ENCODE measurements around the gene PCBP2.

Gene PCBP2

DNA sequence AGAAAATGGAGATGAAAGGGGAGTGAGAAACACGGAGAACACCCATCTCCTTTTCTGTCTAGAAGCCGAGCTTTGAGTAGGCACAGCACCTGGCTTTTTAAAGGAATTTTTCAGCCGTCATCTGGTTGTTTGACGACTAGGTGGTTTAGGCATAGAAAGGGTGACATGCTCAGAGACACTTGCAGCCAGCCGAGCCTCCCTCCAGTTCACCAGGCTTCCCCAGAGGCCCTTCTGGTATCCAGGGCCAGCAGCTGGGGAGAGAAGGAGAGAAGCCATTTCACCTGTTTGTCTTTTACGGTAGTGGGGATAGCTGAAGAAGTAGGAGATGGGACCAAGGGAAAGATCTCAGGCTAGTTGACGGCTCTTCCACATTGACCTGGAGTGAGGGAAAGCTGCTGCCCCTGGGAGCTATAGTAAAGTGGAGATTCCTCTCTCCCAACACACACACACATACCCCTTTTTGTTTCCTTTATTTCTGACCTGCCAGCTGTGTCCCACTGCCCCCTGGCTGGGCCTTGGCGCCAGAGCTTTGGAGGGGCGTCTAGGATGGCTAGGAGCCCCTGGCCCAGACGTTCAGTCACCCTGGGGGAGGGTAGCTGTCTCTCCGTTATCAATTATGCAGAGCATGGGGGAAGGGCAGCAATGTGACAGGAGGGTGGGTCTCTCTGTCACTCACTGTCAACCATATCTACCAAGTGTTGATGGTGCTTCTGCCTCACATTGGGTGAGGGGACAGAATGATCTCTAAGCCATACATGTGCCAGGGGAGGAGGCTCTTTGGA is 41.9 kb downstream of the PCBP2 start:
- DNase-seq (ENCODE audit: low read depth in 2 of 2): no peak

DNA sequence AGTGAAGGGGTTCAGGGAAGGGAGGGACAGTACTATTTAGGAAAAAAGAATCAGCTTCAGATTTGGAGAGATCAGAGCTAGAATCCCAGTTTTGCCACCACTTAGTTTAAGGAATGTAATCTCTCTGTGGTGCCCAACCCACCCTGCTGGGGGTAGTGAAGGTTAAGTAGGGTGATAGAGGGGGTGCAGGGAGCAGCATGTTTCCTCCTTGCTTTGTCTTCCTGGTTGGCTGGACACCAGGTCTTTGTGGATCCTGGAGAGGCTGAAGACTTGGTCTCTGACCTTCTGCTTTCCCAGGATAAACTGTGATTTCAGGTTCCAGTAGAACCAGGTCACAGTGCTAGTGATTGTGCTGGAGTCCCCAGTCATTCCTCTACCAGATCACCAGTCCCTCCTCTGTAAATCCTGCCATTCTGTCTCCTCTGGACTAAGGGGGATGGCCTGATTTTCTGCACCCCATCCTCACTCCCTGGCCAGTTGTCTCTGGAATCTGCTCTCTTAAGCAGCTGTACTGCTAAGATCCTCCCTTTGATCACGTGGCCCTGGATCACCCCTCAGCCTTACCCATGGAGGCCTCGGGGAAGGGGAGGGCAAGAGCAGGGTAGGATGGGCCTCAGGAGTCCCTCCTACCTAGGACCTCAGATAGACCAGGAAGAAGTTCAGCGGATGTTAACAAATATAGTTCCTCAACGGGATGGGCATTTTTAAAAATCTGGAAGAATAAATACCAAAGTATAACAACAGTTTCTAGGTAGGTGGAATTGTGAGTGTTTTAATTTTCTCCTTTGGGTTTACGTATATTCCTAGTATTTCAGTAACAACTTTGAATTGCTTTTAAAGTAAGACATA is 44.2 kb downstream of the PCBP2 start:
- DNase-seq (ENCODE audit: low read depth in 2 of 2): no peak

- DNase-seq (ENCODE audit: low read depth in 2 of 2): no peak
These were observed 44.8 kb downstream of the PCBP2 start for GRCh38 chr12:53496752-53497032.

DNA sequence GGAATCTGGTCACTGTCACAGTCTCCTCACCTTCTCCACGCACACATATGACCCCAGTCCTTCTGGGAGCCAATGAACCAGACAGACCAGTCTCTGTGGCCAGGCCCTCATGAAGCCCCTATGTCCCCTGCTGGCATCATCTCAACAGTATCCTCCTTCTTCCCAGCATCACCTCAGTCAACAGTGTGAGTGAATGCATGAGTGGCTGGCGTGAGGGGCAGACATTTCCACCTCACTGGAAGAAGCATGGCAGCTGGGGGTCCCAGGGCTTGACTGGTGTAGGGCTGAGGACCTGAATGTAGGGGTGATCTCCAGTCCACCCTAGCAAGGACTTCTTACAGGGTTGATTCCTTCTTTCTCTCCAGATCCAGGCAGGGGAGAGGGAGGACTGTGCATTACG is 45.6 kb downstream of the PCBP2 start:
- DNase-seq (ENCODE audit: low read depth in 2 of 2): no peak

DNA sequence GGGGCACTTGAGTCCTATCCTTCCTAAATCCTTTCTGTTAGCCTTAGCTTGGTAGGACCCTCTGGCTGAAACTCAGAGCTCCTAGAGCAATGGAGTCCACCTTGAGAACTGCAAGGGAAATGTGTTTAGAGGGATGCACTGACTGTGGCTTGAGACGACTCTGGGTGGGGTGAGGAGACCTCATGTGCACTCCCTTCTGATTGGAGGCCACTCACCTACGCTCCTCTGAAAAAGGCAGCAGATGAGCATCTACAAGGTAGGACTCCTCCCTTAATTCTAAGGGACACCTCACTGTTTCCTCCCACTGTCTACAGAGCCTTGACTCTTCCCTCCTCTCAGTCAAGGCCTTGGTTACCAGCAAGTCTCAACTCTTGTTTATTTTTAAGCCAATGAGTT is 46.3 kb downstream of the PCBP2 start:
- DNase-seq (ENCODE audit: low read depth in 2 of 2): no peak

- peak; percentile 45 to 56 for DNase-seq (ENCODE audit: low read depth in 2 of 2)
These were observed 47.6 kb downstream of the PCBP2 start, which contains the start of gene MAP3K12 for GRCh38 chr12:53499266-53500141. Gene MAP3K12 (minus strand): TSS chr12:53499458. CDS start chr12:53487391, 12,067 bp downstream.

- no peak for DNase-seq (ENCODE audit: low read depth in 2 of 2)
These were observed 48.4 kb downstream of the PCBP2 start for GRCh38 chr12:53500142-53500775.

DNA sequence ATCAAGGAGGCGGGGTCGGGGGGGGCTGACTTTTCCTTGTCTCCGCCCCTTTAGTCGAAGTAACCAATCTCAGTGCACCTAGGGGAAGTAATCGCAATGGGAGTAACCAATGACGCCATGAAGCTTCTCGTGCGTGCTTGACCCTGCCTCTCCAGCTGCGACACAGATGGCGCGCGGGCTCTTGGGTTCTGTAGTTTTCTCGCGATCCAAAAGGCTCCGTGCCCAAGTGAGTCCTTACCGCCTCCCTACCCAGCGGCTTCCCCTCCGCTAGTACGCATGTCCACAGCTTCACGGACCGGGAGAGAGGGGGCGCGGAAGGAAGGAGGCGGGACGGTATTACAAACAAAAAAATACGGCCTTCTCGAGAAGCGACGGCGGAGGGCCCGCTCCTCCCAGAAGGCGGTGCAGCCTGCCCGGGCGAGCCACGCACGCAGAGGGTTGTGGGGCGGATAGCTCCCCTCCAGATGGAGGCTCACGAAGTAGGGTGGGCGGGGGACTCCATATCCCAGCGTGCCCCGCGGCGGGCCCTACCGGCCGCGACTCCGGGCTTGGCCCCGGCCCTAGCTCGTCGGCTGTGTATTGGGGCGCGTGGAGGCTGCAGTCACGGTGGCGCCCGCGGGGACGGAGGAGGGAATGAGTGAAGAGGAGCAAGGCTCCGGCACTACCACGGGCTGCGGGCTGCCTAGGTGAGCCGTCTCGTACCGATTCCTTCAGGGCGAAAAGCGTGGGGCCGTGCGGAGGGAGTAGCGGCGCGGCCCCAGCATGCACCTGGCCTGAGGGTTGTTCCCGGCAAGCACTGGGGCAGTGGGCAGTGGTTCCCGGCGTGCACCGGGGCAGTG is 49.1 kb downstream of the PCBP2 start, which contains the start of gene TARBP2:
Gene TARBP2, plus strand, starts transcription at position 508 of the 839 bp plus-strand sequence. Its CDS starts 126 bp downstream, at position 634.
- DNase-seq (ENCODE audit: low read depth in 2 of 2): peak; percentile 90 to 97

- no peak for DNase-seq (ENCODE audit: low read depth in 2 of 2)
These were observed 49.8 kb downstream of the PCBP2 start for GRCh38 chr12:53501615-53502181.

- DNase-seq (ENCODE audit: low read depth in 2 of 2): no peak
These were observed 50.4 kb downstream of the PCBP2 start for GRCh38 chr12:53502331-53502730.

GRCh38 chr12:53502983-53503728 is 51.3 kb downstream of the PCBP2 start:
- no peak for DNase-seq (ENCODE audit: low read depth in 2 of 2)

DNA sequence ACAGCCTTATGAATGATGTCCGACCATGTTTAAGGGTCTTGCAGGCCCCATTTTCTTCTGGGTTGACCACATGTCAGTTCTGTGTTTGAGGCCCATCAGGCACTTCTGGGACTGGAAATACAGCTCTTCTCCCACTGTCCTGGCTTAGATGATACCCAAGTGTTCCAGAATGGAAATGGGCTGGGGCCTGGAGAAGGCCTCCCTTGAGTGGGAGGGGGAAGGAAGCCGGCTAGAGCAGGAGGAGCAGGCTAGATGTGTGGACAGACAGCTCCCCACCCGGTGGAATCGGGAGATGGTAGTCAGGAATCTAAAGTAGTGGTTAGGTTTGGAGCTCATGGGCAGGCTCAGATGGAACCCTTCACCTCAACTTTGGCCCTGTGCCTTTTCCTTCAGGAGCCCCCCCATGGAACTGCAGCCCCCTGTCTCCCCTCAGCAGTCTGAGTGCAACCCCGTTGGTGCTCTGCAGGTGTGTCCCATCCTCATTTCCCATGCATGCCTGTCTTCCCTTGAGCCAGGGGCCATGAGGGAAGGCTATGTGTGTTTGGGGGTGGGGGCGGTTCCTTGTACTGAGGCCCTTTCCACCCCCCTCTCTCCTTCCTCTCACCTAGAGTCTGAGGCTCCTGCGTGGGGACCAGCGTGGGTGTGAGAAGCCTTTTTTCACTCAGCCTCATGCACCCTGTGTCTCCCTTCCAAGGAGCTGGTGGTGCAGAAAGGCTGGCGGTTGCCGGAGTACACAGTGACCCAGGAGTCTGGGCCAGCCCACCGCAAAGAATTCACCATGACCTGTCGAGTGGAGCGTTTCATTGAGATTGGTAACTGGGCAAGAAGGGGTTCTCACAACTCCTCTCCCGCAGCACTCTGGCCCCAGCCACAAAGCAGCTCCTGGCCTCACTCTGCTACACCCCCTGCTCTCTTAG is 52.4 kb downstream of the PCBP2 start:
- no peak for DNase-seq (ENCODE audit: low read depth in 2 of 2)

GRCh38 chr12:53505086-53505485 is 53.2 kb downstream of the PCBP2 start:
- no peak for DNase-seq (ENCODE audit: low read depth in 2 of 2)

GRCh38 chr12:53505555-53506449 is 53.9 kb downstream of the PCBP2 start:
- DNase-seq (ENCODE audit: low read depth in 2 of 2): no peak

- DNase-seq (ENCODE audit: low read depth in 2 of 2): no peak
These were observed 54.5 kb downstream of the PCBP2 start for GRCh38 chr12:53506450-53506785.

DNA sequence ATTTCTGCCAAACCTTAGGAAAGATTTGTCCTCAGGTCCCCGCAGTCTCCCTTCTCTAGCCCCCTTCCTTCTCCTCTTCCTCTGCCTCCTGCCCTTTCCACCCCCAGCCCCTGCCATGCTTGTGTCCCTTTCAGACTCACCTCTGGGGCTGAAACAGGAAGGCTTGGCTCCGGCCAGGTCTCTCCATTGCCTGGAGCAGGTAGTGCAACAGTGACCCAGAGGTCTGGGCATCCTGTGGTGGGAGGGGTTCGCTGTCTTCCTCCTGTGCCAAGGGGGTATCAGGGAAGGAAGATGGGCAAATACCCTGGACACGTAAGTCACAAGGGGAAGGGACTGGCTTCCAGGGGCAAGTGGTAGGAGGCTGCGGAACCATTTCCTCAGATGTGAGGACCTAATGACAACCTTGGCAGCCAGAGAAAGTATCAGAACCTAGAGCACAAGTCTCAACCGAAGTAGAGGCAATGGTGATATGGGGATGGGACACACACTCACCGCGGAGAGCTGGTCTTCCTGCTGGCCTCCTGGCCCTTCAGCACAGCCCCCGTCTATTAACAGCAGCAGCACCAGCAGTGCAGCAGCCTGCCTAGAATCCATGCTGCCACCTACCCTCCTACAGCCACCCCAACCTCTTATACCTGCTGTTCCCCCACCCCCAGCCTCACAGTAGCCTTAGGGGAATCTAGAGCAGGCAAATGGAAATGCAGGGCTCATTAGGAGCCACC is 55.1 kb downstream of the PCBP2 start, which contains the start of gene NPFF:
Gene NPFF, minus strand, starts transcription at position 604 of the 722 bp plus-strand sequence. Its CDS starts 10 bp downstream, at position 594.
- no peak for DNase-seq (ENCODE audit: low read depth in 2 of 2)

DNA sequence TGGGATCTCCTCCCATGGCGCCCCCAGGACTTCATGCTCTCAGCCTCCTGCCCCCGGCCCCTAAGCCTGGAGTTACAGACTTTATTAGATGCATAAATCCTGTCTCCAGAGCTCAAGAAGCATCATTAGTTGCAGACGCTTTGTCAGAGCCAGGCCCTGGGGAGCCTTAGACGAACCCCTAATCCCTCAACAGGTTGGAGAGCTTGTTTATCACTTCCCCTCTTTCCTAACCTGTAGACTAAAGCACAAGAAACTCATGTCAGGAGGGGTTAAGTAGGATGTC is 55.6 kb downstream of the PCBP2 start:
- no peak for DNase-seq (ENCODE audit: low read depth in 2 of 2)

Data from stimulated activated CD4-positive, alpha-beta T cell treated with anti-CD3 and anti-CD28 coated beads, Interleukin-4, amount 100 ng/mL, for 48 hours (primary cell).